Osteocyte (in vitro differentiated cells): ENCODE data around the gene TUBGCP6. TPM values are rescaled to one million over a fixed set of nuclear protein-coding genes. Genes with fewer than 3 reads are reported as not detected.

ENCODE experiments used
- DNase-seq: peaks from one replicate; pipeline ENCODE4 v3.0.0; 2021; ENCODE audit warnings: mixed read lengths; ENCODE audit not compliant: unreplicated experiment; ENCODE audit errors: extremely low spot score
- H3K27ac Mint-ChIP-seq: one replicate; pipeline ENCODE4 v1.8.0; 2021; ENCODE audit warnings: mild to moderate bottlenecking, mixed read lengths; ENCODE audit not compliant: unreplicated experiment
- H3K27me3 Mint-ChIP-seq: one replicate; pipeline ENCODE4 v1.8.0; 2021; ENCODE audit warnings: mixed read lengths; ENCODE audit not compliant: unreplicated experiment
- H3K36me3 Mint-ChIP-seq: one replicate; pipeline ENCODE4 v1.8.0; 2021; ENCODE audit warnings: mixed read lengths; ENCODE audit not compliant: unreplicated experiment
- H3K4me1 Mint-ChIP-seq: one replicate; pipeline ENCODE4 v1.8.0; 2021; ENCODE audit warnings: mixed read lengths; ENCODE audit not compliant: unreplicated experiment
- H3K4me3 Mint-ChIP-seq: one replicate; pipeline ENCODE4 v1.8.0; 2021; ENCODE audit warnings: mild to moderate bottlenecking, moderate library complexity, mixed read lengths; ENCODE audit not compliant: unreplicated experiment
- H3K9me3 Mint-ChIP-seq: one replicate; pipeline ENCODE4 v1.8.0; 2021; ENCODE audit warnings: mixed read lengths; ENCODE audit not compliant: unreplicated experiment
- total RNA-seq: library from RNA; stranded (reverse); gene quantifications from 2 replicates; pipeline ENCODE4 v1.2.1, GENCODE V29; 2021
- TF ChIP-seq, protein P1 (sequence below): fragments of 200-600 bp; sonication (generic); IDR thresholded peaks from 2 replicates; pipeline ENCODE4 v1.5.0; 2021; ENCODE audit warnings: antibody characterized with exemption, mild to moderate bottlenecking, moderate library complexity

TUBGCP6 gene
- total RNA-seq, 1 donor from 2014 or later: 55.7 TPM

DNA sequence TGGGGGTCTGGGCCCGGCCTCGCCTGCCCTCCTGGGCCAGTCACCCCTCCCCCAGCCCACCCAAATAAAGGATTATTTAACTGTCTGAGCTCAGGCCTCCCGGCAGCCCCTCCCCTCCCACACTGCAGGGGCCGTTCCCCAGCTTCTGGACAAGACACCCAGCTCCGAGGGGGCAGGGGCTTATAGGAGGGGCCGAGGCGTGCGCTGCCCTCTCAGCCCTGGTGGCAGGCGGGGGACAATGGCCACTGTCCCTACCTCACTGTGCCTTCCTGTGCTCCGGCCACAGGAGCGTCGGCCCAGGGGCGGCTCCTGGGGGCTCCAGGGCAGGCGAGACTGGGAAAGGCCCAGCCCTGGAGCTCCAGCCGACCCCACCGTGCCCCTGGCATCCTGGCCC lies 46.2 kb downstream of the TUBGCP6 start:
- TF ChIP-seq, protein P1, sequence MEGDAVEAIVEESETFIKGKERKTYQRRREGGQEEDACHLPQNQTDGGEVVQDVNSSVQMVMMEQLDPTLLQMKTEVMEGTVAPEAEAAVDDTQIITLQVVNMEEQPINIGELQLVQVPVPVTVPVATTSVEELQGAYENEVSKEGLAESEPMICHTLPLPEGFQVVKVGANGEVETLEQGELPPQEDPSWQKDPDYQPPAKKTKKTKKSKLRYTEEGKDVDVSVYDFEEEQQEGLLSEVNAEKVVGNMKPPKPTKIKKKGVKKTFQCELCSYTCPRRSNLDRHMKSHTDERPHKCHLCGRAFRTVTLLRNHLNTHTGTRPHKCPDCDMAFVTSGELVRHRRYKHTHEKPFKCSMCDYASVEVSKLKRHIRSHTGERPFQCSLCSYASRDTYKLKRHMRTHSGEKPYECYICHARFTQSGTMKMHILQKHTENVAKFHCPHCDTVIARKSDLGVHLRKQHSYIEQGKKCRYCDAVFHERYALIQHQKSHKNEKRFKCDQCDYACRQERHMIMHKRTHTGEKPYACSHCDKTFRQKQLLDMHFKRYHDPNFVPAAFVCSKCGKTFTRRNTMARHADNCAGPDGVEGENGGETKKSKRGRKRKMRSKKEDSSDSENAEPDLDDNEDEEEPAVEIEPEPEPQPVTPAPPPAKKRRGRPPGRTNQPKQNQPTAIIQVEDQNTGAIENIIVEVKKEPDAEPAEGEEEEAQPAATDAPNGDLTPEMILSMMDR: no peak
- H3K36me3 Mint-ChIP-seq: peaks cover 6% of the 10 kb centered on the region
- no peaks in the 10 kb centered on the region for H3K9me3 Mint-ChIP-seq
- no peaks in the 10 kb centered on the region for H3K27me3 Mint-ChIP-seq
- DNase-seq: no peak
- H3K4me1 Mint-ChIP-seq: peaks cover 15% of the 10 kb centered on the region
- H3K4me3 Mint-ChIP-seq: no peak overlapping the region
- no peak overlapping the region for H3K27ac Mint-ChIP-seq

DNA sequence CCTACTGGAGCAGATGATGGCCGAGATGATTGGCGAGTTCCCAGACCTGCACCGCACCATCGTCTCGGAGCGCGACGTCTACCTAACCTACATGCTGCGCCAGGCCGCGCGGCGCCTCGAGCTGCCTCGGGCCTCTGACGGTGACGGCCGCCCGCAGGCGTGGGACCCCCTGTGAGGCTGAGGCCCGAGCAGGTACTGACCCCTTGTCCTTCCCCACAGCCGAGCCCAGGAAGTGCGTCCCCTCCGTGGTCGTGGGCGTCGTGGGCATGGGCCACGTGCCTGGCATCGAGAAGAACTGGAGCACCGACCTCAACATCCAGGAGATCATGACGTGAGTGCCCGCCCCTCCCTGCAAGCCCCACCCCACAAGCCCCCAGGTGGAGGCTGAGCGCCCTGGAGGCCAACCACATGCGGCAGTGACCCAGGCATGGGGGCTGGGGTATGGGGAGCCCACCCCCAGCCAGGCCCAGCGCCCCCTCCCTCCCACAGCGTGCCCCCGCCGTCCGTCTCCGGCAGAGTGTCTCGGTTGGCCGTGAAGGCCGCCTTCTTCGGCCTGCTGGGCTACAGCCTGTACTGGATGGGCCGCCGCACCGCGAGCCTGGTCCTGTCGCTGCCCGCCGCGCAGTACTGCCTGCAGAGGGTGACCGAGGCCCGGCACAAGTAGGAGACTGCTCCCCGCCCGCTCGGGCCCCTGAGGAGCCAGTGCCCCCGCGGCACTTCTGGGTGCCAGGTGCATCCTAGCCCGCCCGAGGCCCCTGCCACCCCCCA lies 46.8 kb downstream of the TUBGCP6 start:
- Mint-ChIP-seq H3K36me3 (no peaks in the 10 kb centered on the region), H3K4me1 (peaks cover 15% of the 10 kb centered on the region), H3K9me3 (no peaks in the 10 kb centered on the region), H3K4me3 (no peak overlapping the region), H3K27me3 (no peaks in the 10 kb centered on the region), H3K27ac (no peak overlapping the region)
- DNase-seq: no peak
- TF ChIP-seq, protein P1: no peak

DNA sequence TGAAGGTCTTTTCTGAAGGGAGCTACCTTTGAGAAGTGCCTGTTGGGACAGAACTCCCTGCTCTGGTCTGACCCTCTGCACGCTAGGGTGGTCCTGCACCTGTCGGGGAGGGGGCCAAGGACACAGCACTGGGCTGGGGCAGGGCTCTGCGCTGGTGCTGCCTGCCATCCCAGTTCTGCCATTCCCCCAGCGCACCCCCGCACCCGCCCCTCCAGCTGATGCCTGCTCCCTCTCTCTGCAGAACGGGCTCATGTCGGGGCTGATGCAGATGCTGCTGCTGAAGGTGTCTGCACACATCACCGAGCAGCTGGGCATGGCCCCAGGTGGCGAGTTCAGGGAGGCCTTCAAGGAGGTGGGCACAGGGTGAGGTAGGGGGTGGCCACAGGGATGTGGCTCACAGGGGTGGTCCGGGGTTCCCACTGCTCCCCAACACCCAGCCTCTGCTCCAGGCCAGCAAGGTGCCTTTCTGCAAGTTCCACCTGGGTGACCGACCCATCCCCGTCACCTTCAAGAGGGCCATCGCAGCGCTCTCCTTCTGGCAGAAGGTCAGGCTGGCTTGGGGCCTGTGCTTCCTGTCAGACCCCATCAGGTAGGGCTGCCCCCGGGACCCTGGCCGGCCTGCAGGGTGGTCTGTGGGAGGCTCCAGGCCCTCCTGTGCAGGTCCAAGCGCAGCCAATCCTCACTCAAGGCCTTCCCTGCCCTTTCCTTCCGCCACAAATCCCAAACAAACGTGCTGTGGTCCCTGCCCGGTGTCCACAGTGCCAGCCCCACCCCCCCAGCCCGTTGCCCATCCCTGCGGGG lies 47.6 kb downstream of the TUBGCP6 start:
- Mint-ChIP-seq H3K9me3 (no peaks in the 10 kb centered on the region), H3K36me3 (no peaks in the 10 kb centered on the region), H3K27me3 (no peaks in the 10 kb centered on the region), H3K4me1 (peaks cover 12% of the 10 kb centered on the region), H3K27ac (no peak overlapping the region), H3K4me3 (no peak overlapping the region)
- TF ChIP-seq, protein P1: no peak
- no peak for DNase-seq

DNA sequence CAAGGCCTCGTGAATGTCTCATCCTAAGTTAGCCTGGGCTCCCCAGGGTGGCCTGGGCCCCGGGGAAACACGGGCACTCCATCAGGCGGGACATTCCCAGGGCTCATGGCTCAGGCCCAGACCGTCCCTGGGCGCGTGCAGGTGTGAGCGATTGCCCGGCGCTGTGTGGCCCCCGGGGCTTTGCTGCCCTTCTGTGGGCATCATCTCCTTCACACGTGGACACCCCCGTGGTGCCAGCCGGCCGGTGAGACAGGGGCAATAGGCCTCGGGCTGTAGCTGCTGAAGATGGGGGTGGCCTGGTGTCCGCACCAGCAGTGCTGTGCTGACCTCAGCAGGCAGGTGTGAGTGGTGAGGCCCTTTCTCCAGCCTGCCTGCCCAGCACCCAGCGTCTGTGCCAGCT lies 48.6 kb downstream of the TUBGCP6 start:
- H3K9me3 Mint-ChIP-seq: no peaks in the 10 kb centered on the region
- no peak for DNase-seq
- no peaks in the 10 kb centered on the region for H3K27me3 Mint-ChIP-seq

More for the DNA sequence above, 48.6 kb downstream of the TUBGCP6 start:
- TF ChIP-seq, protein P1: no peak
- Mint-ChIP-seq H3K27ac (no peak overlapping the region), H3K4me3 (no peak overlapping the region), H3K36me3 (no peaks in the 10 kb centered on the region), H3K4me1 (peaks cover 11% of the 10 kb centered on the region)
